Duodenal mucosa (tissue), 2 donors: Measurements from ENCODE around the gene PCCA.
"Not testable (repeated sequence)": the region's sequence is repeated elsewhere in the genome, so short reads cannot be mapped to it uniquely, and the experiment has no call there.

ENCODE experiments used
- H3K27ac ChIP-seq: one replicate; pipeline ENCODE4 v1.7.0; 2013; ENCODE audit warnings: low read depth, low read length
- H3K27me3 ChIP-seq, 2 donors: one replicate each; pipeline ENCODE4 v1.7.0; 2013; ENCODE audit warnings: low read length in 2 of 2, control low read depth in 1 of 2; ENCODE audit not compliant: insufficient read depth in 2 of 2, control insufficient read depth in 1 of 2
- H3K36me3 ChIP-seq, 2 donors: one replicate each; pipeline ENCODE4 v1.7.0; 2013; ENCODE audit warnings: low read length in 2 of 2, control low read depth in 1 of 2; ENCODE audit not compliant: insufficient read depth in 2 of 2, control insufficient read depth in 1 of 2
- H3K4me1 ChIP-seq, 2 donors: one replicate each; pipeline ENCODE4 v1.7.0; 2013; ENCODE audit warnings: low read length in 2 of 2, control low read depth in 1 of 2; ENCODE audit not compliant: insufficient read depth in 2 of 2, control insufficient read depth in 1 of 2
- H3K4me3 ChIP-seq, 2 donors: one replicate each; pipeline ENCODE4 v1.7.0; 2013; ENCODE audit warnings: low read length in 2 of 2, low read depth in 1 of 2
- H3K9ac ChIP-seq, 2 donors: one replicate each; pipeline ENCODE4 v1.7.0; 2013; ENCODE audit warnings: low read length in 2 of 2, low read depth in 1 of 2
- H3K9me3 ChIP-seq, 2 donors: one replicate each; pipeline ENCODE4 v1.7.0; 2013; ENCODE audit warnings: low read length in 2 of 2, control low read depth in 1 of 2; ENCODE audit not compliant: control insufficient read depth in 1 of 2

PCCA gene

GRCh38 chr13:100381595-100382224 lies 292.8 kb downstream of the PCCA start:
- Histone ChIP-seq H3K9me3 (peaks cover 9 to 19% of the 10 kb centered on the region in 2 donors), H3K9ac (no peak overlapping the region), H3K27me3 (no peaks in the 10 kb centered on the region), H3K4me1 (no peaks in the 10 kb centered on the region), H3K27ac (no peak overlapping the region), H3K36me3 (peaks cover 3 to 9% of the 10 kb centered on the region in 2 donors), H3K4me3 (no peak overlapping the region)

DNA sequence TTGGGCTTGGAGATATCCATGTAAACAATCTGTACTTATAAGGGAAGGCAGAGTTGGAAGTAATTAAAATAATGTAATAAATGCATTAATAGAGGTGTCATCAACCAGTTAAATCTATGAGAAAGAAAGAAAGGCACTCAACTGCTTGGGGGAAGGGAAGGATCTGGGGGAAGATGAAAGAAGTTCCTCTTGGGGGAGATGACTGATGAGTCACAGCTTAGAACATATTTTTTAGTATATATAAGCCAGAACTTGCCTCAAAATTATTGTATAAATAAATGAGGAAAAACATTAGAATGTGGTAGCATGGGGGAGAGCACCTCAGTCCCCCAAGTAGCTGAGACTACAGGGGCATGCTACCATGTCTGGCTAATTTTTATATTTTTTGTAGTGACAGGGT lies 293.9 kb downstream of the PCCA start:
- Histone ChIP-seq H3K9ac (no peak overlapping the region), H3K27me3 (no peaks in the 10 kb centered on the region), H3K36me3 (peaks cover 5 to 7% of the 10 kb centered on the region in 2 donors), H3K4me1 (no peaks in the 10 kb centered on the region), H3K9me3 (peaks cover 3 to 12% of the 10 kb centered on the region in 2 donors), H3K27ac (no peak overlapping the region), H3K4me3 (no peak overlapping the region)

DNA sequence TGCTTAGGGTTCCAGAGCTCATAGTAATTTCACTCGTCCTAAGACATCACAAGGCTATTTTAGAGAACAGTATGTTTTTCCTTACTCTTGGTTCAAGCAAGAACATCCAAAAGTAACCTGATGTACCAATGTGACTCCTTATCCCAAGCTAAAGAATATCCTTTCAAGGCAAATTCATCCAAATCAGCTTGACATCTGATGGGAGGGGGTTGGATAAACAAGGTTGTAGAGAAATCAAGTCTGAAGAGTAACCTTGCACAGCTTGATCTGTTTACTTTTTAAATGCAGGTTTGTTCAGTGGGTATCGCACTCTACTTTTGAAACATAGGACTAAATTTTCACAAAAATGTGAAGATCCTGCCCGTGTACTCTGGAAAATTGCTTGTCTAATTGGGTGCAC lies 298.5 kb downstream of the PCCA start:
- Histone ChIP-seq H3K4me3 (no peak overlapping the region), H3K27ac (no peak overlapping the region), H3K27me3 (no peaks in the 10 kb centered on the region), H3K36me3 (peaks cover 5 to 7% of the 10 kb centered on the region in 2 donors), H3K4me1 (no peaks in the 10 kb centered on the region), H3K9ac (no peak overlapping the region), H3K9me3 (no peaks in the 10 kb centered on the region)

- not testable (repeated sequence) for H3K9me3 ChIP-seq, H3K36me3 ChIP-seq, H3K27me3 ChIP-seq, H3K4me3 ChIP-seq, H3K4me1 ChIP-seq, H3K9ac ChIP-seq, H3K27ac ChIP-seq
Observed at GRCh38 chr13:100388150-100388549, 299.3 kb downstream of the PCCA start.

DNA sequence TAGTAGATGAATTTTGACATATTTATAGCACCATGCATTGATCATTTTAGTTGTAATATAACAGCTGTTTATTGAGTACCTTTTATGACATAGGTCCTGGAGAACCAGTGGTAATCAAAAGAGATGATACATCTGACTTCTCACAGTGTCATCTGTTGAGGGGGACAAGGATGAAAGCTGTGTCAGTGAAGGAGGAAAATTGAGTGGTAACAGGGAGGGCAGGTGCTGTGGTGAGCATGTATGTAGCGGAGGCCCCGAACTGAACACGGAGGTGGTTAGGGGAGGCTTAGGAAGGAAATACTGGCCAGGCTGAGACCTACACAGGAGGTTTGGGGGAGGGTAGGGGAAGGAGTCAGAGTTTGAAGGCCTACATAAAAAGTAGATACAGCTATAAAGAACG lies 300.0 kb downstream of the PCCA start:
- no peaks in the 10 kb centered on the region for H3K4me1 ChIP-seq
- no peak overlapping the region for H3K9ac ChIP-seq
- peaks cover 5 to 7% of the 10 kb centered on the region in 2 donors for H3K36me3 ChIP-seq
- no peaks in the 10 kb centered on the region for H3K9me3 ChIP-seq
- no peaks in the 10 kb centered on the region for H3K27me3 ChIP-seq
- no peak overlapping the region for H3K4me3 ChIP-seq
- H3K27ac ChIP-seq: no peak overlapping the region

- Histone ChIP-seq H3K4me1 (no peaks in the 10 kb centered on the region), H3K9me3 (no peaks in the 10 kb centered on the region), H3K27me3 (no peaks in the 10 kb centered on the region), H3K36me3 (peaks cover 5 to 7% of the 10 kb centered on the region in 2 donors), H3K9ac (no peak overlapping the region), H3K4me3 (no peak overlapping the region), H3K27ac (no peak overlapping the region)
Observed at GRCh38 chr13:100389617-100390016, 300.7 kb downstream of the PCCA start.

- Histone ChIP-seq H3K9ac (no peak overlapping the region), H3K36me3 (peaks cover 0 to 3% of the 10 kb centered on the region in 2 donors), H3K27ac (no peak overlapping the region), H3K9me3 (no peaks in the 10 kb centered on the region), H3K4me3 (no peak overlapping the region), H3K4me1 (no peaks in the 10 kb centered on the region), H3K27me3 (no peaks in the 10 kb centered on the region)
Observed at GRCh38 chr13:100392709-100393630, 304.1 kb downstream of the PCCA start.

DNA sequence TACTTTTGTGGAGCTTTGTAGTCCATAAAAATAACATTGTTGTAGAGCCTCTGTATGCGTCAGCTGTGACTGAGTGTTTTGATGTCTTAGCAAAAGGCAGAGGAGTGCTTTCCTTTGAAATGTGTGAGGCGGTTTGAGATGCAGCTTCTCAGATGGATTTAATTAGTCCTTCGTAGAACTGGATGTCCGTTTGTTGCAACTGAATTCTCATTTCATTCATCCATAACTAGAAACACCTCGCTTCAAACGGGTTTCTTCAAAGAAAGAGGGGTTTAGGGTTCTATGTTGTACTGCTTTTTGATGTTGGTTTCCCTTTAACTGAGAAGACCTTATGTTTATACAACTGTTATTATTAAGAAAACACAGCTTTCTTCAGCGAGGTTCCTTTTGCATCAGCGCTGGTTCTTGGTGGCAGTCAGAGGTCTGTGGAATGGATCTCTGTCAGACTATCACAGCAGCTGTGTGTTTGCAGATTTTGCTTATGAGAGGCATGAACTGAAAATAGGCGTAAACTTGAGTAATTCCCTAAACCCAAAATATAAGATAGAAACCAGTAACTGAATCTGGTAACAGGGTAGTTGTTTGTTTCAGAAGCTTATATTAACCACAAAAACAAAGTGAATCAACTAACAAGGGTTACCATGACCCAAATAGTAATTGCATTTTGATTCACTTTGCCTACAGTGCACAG lies 305.3 kb downstream of the PCCA start:
- Histone ChIP-seq H3K9ac (no peak overlapping the region), H3K27ac (no peak overlapping the region), H3K36me3 (peaks cover 0 to 3% of the 10 kb centered on the region in 2 donors), H3K9me3 (no peaks in the 10 kb centered on the region), H3K4me1 (no peaks in the 10 kb centered on the region), H3K4me3 (no peak overlapping the region), H3K27me3 (no peaks in the 10 kb centered on the region)

GRCh38 chr13:100395698-100396373 lies 306.9 kb downstream of the PCCA start:
- Histone ChIP-seq H3K4me3 (no peak overlapping the region), H3K9ac (no peak overlapping the region), H3K4me1 (no peaks in the 10 kb centered on the region), H3K27me3 (no peaks in the 10 kb centered on the region), H3K27ac (no peak overlapping the region), H3K36me3 (no peaks in the 10 kb centered on the region), H3K9me3 (no peaks in the 10 kb centered on the region)
